HG03039 (cell line): ENCODE results near the gene ZNF593.

Experiments used
- ATAC-seq: cut with Tn5 transposase; IDR thresholded peaks from one replicate; pipeline ENCODE4 v1.9.1; 2021; ENCODE audit warnings: mild to moderate bottlenecking, moderate library complexity; ENCODE audit not compliant: unreplicated experiment

Gene ZNF593

GRCh38 chr1:26168410-26169197 is 1.1 kb upstream of the ZNF593 start, which contains the start of gene C1orf232:
C1orf232 (minus strand) TSS chr1:26168963; CDS start chr1:26168499, 464 bp downstream.
- no peak for ATAC-seq

GRCh38 chr1:26169198-26169554 is 532 bp upstream of the ZNF593 start:
- ATAC-seq = no peak

- ATAC-seq = no peak
Observed at GRCh38 chr1:26170472-26170821, 739 bp downstream of the ZNF593 start.

GRCh38 chr1:26171084-26172072 is 1.7 kb downstream of the ZNF593 start, which contains the start of gene ZNF593OS:
ZNF593OS (minus strand) TSS chr1:26171832; CDS start chr1:26171661, 171 bp downstream.
- ATAC-seq = no peak

- ATAC-seq = no peak
Observed at GRCh38 chr1:26175346-26175745, 5.6 kb downstream of the ZNF593 start.

- no peak for ATAC-seq
Observed at GRCh38 chr1:26177182-26177684, 7.5 kb downstream of the ZNF593 start, which contains the start of gene CNKSR1. CNKSR1 (plus strand) TSS chr1:26177491; CDS start chr1:26177548, 57 bp downstream.

GRCh38 chr1:26180010-26180506 is 10.3 kb downstream of the ZNF593 start:
- no peak for ATAC-seq

- no peak for ATAC-seq
Observed at GRCh38 chr1:26181586-26182382, 12.1 kb downstream of the ZNF593 start.

- no peak for ATAC-seq
Observed at GRCh38 chr1:26182383-26182696, 12.6 kb downstream of the ZNF593 start.

- no peak for ATAC-seq
Observed at GRCh38 chr1:26184086-26184485, 14.4 kb downstream of the ZNF593 start.

GRCh38 chr1:26184883-26185282 is 15.2 kb downstream of the ZNF593 start:
- ATAC-seq = no peak

GRCh38 chr1:26187882-26188281 is 18.2 kb downstream of the ZNF593 start:
- ATAC-seq = no peak

- ATAC-seq = no peak
Observed at GRCh38 chr1:26188477-26188876, 18.8 kb downstream of the ZNF593 start.

GRCh38 chr1:26189331-26189730 is 19.6 kb downstream of the ZNF593 start:
- no peak for ATAC-seq

- no peak for ATAC-seq
Observed at GRCh38 chr1:26189751-26190275, 20.1 kb downstream of the ZNF593 start.

- no peak for ATAC-seq
Observed at GRCh38 chr1:26190373-26190987, 20.8 kb downstream of the ZNF593 start, which contains the start of gene CATSPER4. CATSPER4 (plus strand) TSS chr1:26190602; CDS start chr1:26190628, 26 bp downstream.

- ATAC-seq = no peak
Observed at GRCh38 chr1:26191739-26192138, 22.0 kb downstream of the ZNF593 start.

- no peak for ATAC-seq
Observed at GRCh38 chr1:26195805-26196204, 26.1 kb downstream of the ZNF593 start.

- ATAC-seq = no peak
Observed at GRCh38 chr1:26197301-26197700, 27.6 kb downstream of the ZNF593 start.

GRCh38 chr1:26197813-26198212 is 28.1 kb downstream of the ZNF593 start:
- no peak for ATAC-seq
